Tibial artery (tissue), 4 donors: ENCODE measurements around the gene MRPL18.

Experiments
- DNase-seq, 2 donors: peaks; one replicate each; pipeline ENCODE4 v3.0.0-alpha.2; 2019
- H3K27ac ChIP-seq, 2 donors: fragments of 200-600 bp; sonication (generic) in 1 of 2; 1 replicate in 1 of 2; 2 replicates in 1 of 2; pipeline ENCODE4 v1.5.1; 2018 to 2019; ENCODE audit warnings: mild to moderate bottlenecking in 1 of 2
- H3K27me3 ChIP-seq, 2 donors: fragments of 200-600 bp; sonication (generic) in 1 of 2; one replicate each; pipeline versions ENCODE4 v1.5.1 to v1.6.0; 2016 to 2019
- H3K36me3 ChIP-seq, 3 donors: fragments of 200-600 bp; sonication (generic) in 2 of 3; one replicate each; pipeline ENCODE4 v1.5.1; 2016 to 2019; ENCODE audit warnings: mild to moderate bottlenecking in 2 of 3
- H3K4me1 ChIP-seq, 4 donors: fragments of 200-600 bp; sonication (generic) in 2 of 4; 1 replicate in 3 of 4; 2 replicates in 1 of 4; pipeline ENCODE4 v1.5.1; 2016 to 2019
- H3K4me3 ChIP-seq, 2 donors: fragments of 200-600 bp; sonication (generic) in 1 of 2; 1 replicate in 1 of 2; 2 replicates in 1 of 2; pipeline ENCODE4 v1.5.1; 2018 to 2019; ENCODE audit warnings: mild to moderate bottlenecking in 2 of 2
- H3K9me3 ChIP-seq, 3 donors: fragments of 200-600 bp; sonication (generic) in 1 of 3; one replicate each; pipeline ENCODE4 v1.5.1; 2016 to 2019
- CTCF ChIP-seq, 2 experiments: fragments of 200-600 bp in 1 of 2; fragments of 450-650 bp in 1 of 2; IDR thresholded peaks; one replicate each; pipeline ENCODE4 v1.5.1; 2017 to 2019; ENCODE audit warnings: antibody characterized with exemption in 2 of 2, mild to moderate bottlenecking in 1 of 2, moderate library complexity in 1 of 2
- intact Hi-C: fragments of 100-400 bp; cut with DNase I; formaldehyde crosslinking; loops from one replicate; pipeline ENCODE4 v1.15.0; 2023; ENCODE audit warnings: low total_unique reads

MRPL18 gene

GRCh38 chr6:159759645-159760044 lies 30.6 kb upstream of the MRPL18 start:
- Histone ChIP-seq H3K27me3 (no peaks in the 10 kb centered on the region), H3K4me3 (no peak overlapping the region), H3K4me1 (peaks cover 0 to 34% (median 18%) of the 10 kb centered on the region in 4 donors), H3K9me3 (no peaks in the 10 kb centered on the region), H3K36me3 (peaks cover 8 to 42% (median 24%) of the 10 kb centered on the region in 3 donors), H3K27ac (peak overlapping the region in 1 of 2 donors; percentile 95)
- DNase-seq = no peak
- no peak for TF ChIP-seq CTCF (IDR thresholded peaks at IDR 0.05)
- intact Hi-C loops = loop anchor here (2.0 to 5.0 kb wide), 2 partner anchors 32 to 65 kb away; partner anchors contain the start of gene WTAP

GRCh38 chr6:159760602-159761057 lies 29.6 kb upstream of the MRPL18 start:
- Histone ChIP-seq H3K4me3 (peak overlapping the region in 1 of 2 donors; percentile 64), H3K9me3 (no peaks in the 10 kb centered on the region), H3K27me3 (no peaks in the 10 kb centered on the region), H3K4me1 (peaks cover 0 to 26% (median 18%) of the 10 kb centered on the region in 4 donors), H3K27ac (peak overlapping the region; percentile 12 to 95), H3K36me3 (peaks cover 0 to 34% (median 16%) of the 10 kb centered on the region in 3 donors)
- no peak for DNase-seq
- intact Hi-C loops = loop anchor here (2.0 to 5.0 kb wide), 2 partner anchors 33 to 66 kb away; partner anchors contain the start of gene WTAP
- no peak for TF ChIP-seq CTCF (IDR thresholded peaks at IDR 0.05)

- TF ChIP-seq CTCF (IDR thresholded peaks at IDR 0.05) = no peak
- intact Hi-C loops = loop anchor here (2.0 to 5.0 kb wide), 2 partner anchors 34 to 66 kb away; partner anchors contain the start of gene WTAP
- Histone ChIP-seq H3K4me3 (peak overlapping the region; percentile 64 to 84), H3K9me3 (no peaks in the 10 kb centered on the region), H3K4me1 (peaks cover 0 to 26% (median 18%) of the 10 kb centered on the region in 4 donors), H3K27ac (peak overlapping the region; percentile 92 to 95), H3K36me3 (peaks cover 0 to 29% (median 16%) of the 10 kb centered on the region in 3 donors), H3K27me3 (no peaks in the 10 kb centered on the region)
- DNase-seq = peak; percentile 38 to 73
Measured at GRCh38 chr6:159761129-159761872, 29.0 kb upstream of the MRPL18 start.

- H3K9me3 ChIP-seq = no peaks in the 10 kb centered on the region
- peaks cover 0 to 26% (median 18%) of the 10 kb centered on the region in 4 donors for H3K4me1 ChIP-seq
- peak; percentile 97 to 98 for DNase-seq
- TF ChIP-seq CTCF (IDR thresholded peaks at IDR 0.05) = peak in 1 of 2 experiments; percentile 29
- H3K4me3 ChIP-seq = peak within 1 kb of the TSS; percentile 64 to 84
- intact Hi-C loops = loop anchor here (2.0 to 5.0 kb wide), 2 partner anchors 35 to 67 kb away; partner anchors contain the start of gene WTAP
- H3K27me3 ChIP-seq = no peaks in the 10 kb centered on the region
- H3K27ac ChIP-seq = peak within 1 kb of the TSS; percentile 92 to 95
- H3K36me3 ChIP-seq = peaks cover 6 to 31% (median 19%) of the 10 kb centered on the region in 3 donors
Measured at GRCh38 chr6:159761873-159762680, 28.2 kb upstream of the MRPL18 start, which contains the start of gene ACAT2. Gene ACAT2, plus strand, starts transcription at chr6:159762045. Its CDS starts 43 bp downstream, at chr6:159762088.

GRCh38 chr6:159762681-159763293 lies 27.5 kb upstream of the MRPL18 start:
- H3K36me3 ChIP-seq = peaks cover 12 to 32% (median 19%) of the 10 kb centered on the region in 3 donors
- no peaks in the 10 kb centered on the region for H3K27me3 ChIP-seq
- intact Hi-C loops = loop anchor here (5.0 kb wide), 1 partner anchor 35 kb away; the partner anchor contains the start of gene WTAP
- peak in 1 of 2 donors; percentile 71 for DNase-seq
- H3K27ac ChIP-seq = peak overlapping the region; percentile 92 to 95
- H3K4me3 ChIP-seq = peak overlapping the region; percentile 64 to 84
- no peaks in the 10 kb centered on the region for H3K9me3 ChIP-seq
- no peak for TF ChIP-seq CTCF (IDR thresholded peaks at IDR 0.05)
- peaks cover 0 to 26% (median 18%) of the 10 kb centered on the region in 4 donors for H3K4me1 ChIP-seq
